HG03439 (cell line): ENCODE measurements around the gene GLIS1.

Experiments
- ATAC-seq: cut with Tn5 transposase; IDR thresholded peaks from one replicate; pipeline ENCODE4 v1.9.1; 2021; ENCODE audit warnings: mild to moderate bottlenecking, moderate library complexity; ENCODE audit not compliant: unreplicated experiment

GLIS1 gene

DNA sequence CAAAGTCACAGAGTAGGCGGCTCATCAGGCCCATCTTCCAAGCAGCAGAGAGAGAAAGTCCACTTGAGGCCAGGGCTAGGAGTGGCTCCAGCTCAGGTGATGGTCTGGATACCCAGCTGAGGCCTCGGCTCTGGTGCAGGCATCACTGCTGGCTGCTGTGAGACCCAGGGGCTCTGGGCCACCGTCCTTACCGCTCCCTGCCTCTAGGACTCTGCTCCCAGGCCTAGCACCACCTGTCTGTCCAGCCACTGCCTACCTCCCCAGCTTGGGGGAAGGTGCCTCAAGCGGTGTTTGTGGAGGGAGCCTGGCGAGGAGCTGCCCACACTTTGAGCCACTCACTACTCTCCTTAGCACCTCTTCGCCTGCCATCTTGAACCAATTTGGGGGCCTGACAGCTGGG, 221.9 kb downstream of the GLIS1 start:
- no peak for ATAC-seq

DNA sequence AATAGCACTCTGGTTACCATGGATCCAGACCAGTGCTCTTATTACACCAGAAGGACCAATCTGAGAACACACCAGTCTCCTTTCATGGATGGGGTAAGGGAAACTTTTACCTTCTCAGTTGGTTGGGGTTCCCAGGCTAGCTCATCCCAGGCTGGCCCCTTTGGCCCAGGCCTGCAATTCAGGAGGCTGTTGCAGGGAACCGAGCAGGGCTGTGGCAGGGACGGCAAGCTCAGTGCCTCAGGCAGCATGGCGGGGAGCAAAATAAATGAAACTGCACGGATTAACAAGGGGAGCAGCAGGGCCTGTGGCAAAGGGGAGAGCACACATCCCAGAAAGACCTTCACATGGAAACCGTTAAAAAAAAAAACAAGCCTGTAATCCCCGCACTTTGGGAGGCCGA, 222.8 kb downstream of the GLIS1 start:
- no peak for ATAC-seq

DNA sequence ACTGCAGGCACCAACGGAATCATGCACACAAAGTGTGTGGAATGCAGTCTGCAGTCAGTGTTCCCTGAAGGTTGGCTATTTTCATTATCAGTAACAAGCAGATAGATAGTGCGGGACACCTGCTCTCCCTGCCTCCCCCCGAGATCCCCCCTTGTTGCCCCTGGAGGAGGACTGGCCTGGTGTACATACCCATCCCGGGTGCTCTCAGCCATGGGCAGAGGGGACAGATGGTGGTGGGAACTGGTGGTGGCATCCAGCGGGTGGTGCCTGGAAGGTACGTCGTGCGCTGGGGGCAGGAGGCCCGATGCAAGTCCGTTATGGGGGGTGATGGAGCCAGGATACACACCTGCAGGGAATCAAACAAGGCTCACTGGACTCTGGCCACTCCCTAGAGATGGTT, 224.5 kb downstream of the GLIS1 start:
- ATAC-seq, result no peak

DNA sequence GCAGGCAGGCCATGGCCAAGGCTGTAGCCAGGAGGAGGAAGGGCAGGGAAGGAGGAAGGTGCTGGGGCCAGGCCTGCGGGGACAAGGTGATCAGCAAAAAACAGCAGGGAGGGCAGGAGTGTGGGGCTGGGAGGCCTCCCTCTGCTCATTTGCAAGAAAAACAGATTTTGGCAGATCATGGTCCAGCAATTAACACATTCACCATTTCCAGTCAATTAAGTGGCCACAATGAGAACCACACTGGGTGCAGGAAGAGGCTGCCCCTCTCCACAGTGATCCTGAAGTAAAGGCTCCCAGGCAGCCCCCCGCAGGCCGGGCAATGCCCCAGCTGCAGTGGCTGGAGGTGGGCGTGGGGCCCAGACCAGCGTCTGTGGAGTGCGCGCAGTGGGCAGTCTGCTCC, 225.1 kb downstream of the GLIS1 start:
- no peak for ATAC-seq

DNA sequence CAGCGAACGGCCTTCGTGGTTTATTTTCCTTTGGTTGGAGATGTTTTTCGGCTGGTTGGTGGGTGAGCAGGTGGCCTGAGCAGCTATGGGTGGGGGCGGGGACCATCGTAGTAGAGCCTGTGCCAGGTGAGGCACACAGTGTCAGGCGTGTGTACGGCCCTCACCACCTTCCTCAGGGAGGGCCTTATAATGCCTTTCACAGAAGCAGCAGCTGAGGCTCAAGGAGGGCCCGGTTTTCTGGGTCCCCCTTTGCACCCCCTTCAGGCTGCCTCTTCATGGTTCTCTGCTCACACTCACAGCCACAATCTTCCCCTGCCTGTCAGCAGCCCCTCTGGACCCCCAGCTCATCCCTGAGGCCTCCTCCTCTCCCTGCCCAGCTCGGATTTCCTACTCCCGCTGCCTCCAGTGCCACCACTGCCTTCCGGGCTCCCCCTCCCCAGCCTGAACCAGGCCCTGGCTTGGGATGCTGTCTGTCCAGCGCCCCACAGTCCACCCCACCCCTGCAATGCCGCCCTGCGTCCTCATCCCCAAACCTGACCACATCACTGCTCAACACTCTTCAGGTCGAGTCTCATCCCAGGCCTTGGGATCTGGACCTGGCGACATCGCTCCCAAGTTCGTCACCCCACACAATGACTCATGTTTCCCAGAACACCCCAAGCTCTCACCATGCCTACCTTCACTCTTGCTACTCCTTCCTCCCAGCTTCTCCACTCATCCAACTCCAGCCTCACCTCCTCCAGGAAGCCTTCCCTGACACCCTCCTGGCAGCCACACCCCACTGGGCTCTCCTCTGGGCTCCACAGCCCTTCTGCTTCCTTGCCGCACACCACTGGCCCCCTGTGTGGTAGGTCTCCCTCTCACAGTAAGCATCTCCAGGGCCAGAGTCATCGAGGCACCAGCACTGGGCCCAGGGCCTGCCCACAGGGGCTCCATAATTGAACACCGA, 225.9 kb downstream of the GLIS1 start:
- ATAC-seq, result no peak

DNA sequence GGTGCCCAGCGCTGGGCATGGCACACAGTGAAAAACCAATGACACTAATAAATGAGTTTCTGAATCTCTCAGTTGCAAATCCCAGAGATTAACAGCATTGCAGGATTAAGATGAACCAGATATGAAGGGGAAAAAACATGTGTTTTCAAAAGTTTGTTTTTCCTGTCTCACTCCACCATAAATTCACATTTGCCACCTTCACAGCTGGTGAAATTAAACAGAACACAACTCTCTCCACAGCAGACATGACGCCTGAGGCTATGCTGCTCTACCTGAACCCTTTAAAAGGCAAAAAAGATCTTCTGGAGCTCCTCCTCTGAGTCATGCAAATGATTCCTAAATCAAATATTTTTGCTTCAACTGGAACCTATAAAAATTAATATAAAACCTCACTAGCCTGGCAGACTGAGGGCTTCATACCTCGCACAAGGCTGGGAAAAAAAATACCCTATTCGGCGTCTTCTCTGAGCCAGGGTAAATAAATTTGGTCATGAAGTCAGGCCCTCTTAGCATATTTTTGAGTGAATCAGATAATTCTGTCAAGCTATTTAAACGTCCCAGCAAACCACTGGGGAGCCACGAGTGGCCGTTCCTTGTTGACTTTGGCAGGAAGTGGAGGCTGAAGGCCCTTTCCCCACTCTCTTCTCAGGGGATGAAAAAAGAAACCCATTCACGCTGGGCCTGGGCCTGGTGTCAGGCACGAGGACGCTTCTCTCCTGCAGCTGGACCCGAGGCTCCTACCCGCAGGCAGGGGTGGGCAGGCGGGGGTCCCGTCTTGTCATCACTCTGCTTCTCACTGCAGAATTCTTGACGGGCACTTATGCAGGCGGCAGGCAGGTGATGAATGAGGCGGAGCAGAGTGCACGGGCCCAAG, 226.8 kb downstream of the GLIS1 start:
- ATAC-seq, result no peak

DNA sequence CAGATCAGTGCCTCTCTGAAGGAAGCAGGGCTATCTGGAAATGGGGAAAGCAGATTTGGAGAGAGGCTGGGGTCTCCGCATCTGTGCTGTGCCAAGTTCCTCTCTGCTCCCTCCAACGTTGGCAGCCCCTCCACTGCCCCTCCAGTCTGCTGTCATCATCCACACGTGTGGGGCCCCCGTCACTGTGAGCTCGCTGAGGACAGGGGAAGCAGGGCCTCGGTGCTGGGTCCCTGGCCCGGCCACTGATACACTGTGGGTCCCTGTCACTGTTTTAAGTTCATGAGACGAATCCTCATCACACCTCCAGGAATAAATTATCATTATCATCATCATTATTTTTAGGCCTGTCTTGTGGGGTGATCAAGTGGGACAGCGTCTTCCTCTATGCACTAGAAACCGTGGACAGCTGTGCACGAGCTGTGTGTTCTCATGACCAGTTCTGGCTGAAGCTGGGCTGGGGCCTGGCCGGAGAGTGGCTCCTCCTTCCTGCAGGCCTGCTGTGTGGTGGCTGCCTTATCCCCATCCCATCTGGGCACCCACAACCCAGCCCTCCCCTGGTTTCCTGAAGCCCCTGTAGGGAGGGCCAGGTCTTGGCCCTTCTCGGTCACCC, 227.5 kb downstream of the GLIS1 start:
- ATAC-seq, result no peak

DNA sequence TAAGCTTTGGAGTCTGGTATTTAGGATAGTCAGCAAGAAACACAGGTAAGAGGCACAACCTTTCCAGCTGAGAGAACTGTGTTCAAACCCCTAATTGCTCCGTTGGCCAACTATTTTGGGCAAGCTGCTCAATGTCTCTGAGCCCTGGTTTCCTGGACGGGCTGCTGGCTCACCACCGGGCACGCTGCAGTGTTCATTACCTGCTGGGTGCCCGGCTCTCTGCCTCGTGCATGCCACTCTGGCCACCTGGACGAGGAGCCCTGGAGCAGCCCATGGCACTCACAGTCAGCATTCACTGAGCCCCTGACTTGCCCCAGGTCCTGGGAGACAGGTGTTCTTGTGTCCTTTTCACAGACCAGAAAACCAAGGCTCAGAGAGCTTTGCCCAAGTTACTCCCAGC, 228.7 kb downstream of the GLIS1 start:
- ATAC-seq, result no peak

DNA sequence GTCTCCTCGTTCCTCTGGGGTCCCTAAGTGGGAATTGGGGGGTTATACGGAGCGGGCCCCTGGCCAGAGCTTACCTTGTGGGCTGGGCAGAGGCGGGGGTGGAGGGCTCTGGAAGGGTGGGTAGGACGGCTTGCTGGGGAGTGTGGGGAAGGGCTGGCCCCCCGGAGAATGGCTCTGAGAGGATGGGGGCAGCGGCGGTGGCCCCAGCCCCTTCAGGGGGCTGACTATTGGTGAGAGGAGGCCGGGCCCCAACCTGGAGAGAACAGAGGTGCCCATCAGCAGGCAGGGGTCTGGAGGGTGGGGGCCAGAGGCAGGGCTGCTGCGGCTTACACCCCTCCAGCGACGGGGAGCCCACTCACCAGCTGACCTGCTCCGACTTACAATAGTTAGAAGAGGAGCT, 229.2 kb downstream of the GLIS1 start:
- no peak for ATAC-seq

DNA sequence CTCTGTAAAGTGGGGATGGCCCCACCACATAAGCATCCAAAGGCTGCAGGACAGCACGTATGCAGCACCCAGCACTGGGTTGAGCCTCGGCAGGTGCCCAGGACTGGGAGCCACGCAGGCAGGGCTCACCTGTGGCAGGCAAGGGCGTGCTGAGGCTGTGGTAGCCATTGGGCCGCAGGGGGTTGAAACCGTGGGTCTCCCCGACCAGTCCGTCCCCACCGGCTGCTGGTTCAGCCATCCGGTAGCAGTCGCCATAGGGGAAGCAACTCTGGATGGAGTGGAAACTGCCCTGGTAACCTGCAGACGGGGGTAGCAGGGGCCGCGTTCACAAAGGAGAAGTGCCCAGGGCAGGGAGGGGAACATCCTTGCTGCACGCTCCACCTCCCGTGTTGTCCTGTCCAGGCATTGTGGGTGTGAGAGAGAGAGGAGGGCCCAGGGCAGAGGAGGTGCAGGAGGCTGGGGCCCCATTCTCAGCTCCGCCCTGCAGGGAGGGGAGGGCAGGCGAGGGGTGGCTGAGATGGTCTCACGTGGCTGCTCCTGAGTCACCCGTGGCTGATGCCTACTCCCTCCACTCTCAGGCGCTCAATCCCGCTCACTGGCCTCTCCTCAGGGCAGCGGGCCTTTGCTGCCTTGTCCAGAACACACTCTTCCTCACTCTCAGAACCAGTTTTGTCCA, 229.8 kb downstream of the GLIS1 start:
- ATAC-seq, result no peak

DNA sequence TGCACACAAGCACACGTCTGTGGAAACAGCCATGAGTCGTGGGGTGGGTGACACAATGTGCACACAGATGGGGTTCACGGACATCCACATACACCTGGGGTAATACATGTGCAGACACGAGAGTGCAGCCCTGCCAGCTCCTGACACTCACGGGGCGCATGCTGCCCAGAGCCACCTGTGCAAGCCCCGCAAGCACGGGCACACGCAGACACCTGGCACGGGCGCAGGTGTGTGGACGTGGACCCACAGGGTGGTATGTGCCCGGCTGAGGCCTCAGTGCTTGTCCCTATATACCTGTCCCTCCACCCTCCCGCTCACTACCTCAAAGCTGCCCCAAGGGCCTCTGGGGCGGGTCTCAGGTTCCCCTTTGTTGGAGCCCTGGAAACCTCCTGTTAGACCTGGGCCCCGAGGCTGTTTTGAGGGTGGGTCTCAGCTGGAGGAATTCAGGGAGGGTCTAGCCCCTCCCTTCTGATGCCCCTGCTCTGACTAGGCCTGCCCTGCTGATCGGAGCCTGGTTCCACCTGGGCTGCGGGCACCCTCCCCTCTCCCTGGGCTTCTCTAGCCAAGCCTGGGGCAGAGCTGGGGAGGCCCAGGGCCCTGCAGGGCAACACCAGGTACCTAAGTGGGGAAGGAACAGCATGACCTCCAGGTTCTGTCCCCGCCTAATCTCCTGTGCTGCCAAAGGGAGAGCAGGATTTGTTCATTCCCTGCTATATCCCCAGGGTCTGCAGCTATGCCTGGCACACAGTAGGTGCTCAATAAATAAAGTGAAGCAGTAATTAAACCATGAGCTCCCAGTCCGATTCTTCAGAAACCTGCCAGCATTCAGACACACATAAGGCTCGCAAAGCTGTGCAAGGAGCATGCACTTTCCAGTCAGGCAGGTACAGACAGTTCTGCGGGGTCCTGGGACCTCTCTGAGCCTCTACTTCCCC, 230.6 kb downstream of the GLIS1 start:
- no peak for ATAC-seq

DNA sequence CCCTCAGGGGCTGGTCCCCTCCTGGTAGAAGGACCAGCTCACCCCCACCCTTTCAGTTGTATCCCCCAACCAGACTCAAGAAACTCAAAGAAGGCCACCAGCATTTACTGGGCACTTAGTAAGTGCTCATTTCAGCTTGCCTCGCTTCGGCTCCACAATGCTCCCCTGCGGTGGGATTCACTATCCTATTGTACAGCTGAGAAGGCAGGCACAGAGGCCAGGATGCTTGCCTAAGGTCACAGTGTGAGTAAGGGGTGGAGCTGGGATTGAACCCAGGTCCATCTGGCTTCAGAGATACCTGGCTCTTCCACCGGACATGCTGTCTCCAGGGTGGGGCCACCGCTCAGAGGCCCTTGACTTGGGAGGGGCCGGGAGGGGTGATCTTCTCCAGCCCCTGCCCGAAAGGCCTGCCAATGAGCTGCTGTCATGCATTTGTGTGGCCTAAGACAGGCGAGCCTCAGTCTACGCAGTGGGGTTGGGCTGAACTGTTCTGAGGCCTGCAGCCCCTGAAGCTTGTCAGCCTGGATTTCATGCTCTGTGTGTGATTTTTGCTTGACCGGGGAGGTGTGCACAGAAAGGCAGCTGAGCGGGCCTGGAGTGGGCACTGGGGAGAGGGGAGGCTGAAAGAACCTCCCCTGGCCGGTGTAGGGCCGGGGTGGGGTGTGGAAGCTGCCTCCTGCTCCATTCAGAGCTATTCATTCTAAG, 231.7 kb downstream of the GLIS1 start:
- ATAC-seq, result no peak

DNA sequence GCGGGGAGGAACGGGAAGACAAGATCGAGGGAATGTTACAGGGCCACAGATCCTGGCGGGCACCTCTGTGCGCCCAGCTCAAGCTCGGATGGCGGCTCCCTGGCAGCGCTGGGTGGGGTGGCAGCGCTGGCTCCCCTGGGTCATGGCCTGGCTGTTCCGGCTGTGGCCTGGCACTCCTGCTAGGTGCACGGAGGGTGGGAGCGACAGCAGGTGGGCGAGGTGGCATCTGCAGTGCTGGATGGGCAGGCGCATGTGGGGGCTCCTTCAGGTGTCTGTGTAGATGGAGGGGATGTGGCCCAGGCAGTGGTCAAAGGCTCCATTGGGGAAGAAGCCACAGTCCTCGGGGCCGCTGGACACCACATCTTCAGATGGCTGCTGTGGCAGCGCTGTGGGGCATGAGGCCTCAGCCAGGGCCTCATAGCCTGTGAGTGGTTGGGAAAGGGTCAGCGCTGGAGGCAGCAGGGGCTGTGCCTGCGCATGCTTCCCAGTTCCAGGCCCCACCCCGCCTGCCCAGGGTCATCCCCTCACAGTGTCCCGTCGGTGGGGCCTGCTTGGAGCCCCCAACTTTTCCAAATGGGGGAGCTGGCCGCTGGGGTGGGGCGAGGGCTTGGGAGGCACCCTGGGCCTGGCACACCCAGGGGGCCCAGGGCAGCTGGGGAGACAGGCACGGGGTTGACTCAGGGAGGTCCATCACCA, 232.5 kb downstream of the GLIS1 start:
- ATAC-seq, result no peak

DNA sequence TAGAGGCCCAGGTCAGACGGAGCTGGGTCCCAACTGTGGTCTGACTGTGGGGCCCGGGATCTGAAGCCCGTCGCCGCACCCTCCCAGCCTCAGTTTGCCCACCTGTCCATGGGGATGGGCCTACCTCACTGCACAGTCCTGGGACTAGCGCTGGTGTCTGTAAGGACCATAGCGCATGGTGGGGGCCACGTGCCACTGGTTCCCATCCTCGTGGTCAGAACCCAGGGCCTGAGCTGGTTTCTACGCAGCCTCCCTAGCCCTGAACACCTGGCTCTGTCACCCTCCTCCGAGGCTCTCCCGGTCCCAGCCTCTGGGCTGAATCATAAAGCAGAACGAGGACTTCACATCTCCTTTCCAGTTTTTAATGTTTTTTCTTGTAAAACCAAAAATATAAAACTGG, 233.1 kb downstream of the GLIS1 start:
- ATAC-seq, result no peak

DNA sequence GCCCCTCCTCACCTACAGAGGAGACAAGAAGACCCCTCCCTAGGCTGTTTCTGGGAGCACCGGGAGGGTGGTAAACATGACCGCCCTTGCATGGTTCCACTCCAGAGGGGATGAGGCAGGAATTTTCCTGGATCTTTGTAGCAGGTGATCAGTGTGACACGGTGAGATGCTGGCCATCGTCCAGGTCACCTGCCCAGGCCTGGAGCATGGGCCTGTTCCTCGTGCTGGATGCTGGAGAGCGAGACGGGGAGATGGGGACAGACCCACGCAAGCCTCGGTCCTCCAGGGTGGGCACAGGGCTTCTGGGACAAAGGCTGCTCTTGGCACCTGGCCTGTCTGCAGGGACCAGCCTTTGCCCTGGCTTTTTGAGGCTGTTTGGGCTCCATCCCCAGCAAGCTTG, 233.6 kb downstream of the GLIS1 start:
- ATAC-seq, result no peak

DNA sequence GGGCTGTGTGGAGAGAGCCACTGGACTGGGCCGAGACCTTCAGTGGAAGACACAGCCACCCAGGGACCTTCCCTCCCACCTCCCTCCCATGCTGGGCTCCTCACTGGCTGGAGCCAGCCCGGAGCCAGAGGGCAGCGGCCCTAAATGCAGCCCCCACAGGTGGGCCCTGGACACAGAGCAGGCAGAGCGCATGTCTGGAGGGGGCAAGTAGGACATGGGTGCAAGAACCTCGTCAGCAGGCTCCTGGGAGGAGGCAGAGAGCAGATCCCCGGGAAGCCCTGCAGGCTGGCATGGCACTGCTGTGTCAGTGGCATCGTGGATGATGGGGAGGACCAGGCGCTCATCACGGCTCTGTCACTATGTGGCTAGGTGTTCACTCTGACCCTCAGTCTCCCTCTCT, 234.1 kb downstream of the GLIS1 start:
- ATAC-seq, result no peak

DNA sequence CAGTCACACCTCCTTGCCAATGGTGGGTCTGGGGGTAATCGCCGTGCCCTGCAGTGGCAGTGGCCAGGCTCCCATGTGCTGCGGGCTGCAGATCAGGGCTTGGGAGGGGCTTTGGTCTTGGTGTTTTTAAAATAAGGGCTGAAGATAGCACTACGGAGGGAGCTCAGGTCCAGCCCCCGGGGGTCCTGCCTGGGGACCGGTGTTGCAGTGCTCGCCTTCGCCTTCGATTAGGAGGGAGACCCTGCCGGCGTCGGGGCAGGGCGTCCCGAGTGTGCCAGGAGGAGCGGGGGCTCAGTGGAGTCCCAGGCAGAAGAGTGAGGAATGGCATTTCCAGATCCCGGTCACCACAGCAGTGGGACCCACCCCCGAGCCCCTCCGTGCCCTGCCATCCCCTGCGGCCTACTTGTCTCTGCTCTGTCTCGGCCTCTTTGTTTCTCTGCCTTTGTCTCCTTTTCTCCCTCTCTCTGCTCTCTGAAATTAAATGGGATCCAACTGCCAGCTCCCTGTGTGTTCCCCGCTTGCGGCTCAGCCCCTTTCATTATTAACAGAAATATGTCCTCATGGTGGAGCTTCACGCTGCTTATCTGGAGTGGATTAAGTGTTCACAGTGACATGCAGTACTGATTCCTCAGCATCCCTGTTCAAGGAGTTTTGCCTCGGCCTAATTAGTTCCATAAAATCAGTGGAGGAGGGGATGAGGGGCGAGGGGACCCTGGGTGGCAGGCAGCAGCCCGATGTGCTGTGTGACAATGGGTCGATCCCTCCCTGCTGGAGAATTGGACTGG, 235.3 kb downstream of the GLIS1 start:
- no peak for ATAC-seq
